K562 (cell line): ENCODE measurements around the gene KTN1. TPM values are rescaled to one million over a fixed set of nuclear protein-coding genes. Genes with fewer than 3 reads are reported as not detected.
A peak's percentile ranks its signal among the peaks of the same experiment; 100 is the strongest.

Experiments used
- ARID2 ChIP-seq: fragments of 450-650 bp; IDR thresholded peaks from 2 replicates; pipeline ENCODE4 v1.6.1; 2017; ENCODE audit warnings: antibody characterized with exemption, mild to moderate bottlenecking
- BCLAF1 ChIP-seq, 2 experiments: fragments of 450-650 bp in 1 of 2; IDR thresholded peaks; 2 replicates each; pipeline ENCODE4 v1.6.1; 2011 to 2017; ENCODE audit warnings: low read depth in 2 of 2, antibody characterized with exemption in 1 of 2, borderline replicate concordance in 1 of 2, low read length in 1 of 2, mild to moderate bottlenecking in 1 of 2, mixed read lengths in 1 of 2; ENCODE audit not compliant: control insufficient read depth in 1 of 2
- DIDO1 ChIP-seq: fragments of 450-650 bp; IDR thresholded peaks from 2 replicates; pipeline ENCODE4 v1.6.1; 2016; ENCODE audit warnings: low read depth, missing biosample characterization, missing genetic modification characterization
- FOS ChIP-seq: IDR thresholded peaks from 3 replicates; pipeline ENCODE4 v1.6.1; 2011; ENCODE audit not compliant: insufficient read length; ENCODE audit errors: extremely low read depth
- GATA2 ChIP-seq: sonication (generic); formaldehyde crosslinking; IDR thresholded peaks from 2 replicates; pipeline ENCODE4 v1.4.0; 2020; ENCODE audit warnings: mild to moderate bottlenecking, missing genetic modification reagents
- HDAC6 ChIP-seq: IDR thresholded peaks from 2 replicates; pipeline ENCODE4 v1.6.1; 2012; ENCODE audit warnings: low read depth, mild to moderate bottlenecking, control low read depth, inconsistent platforms, low read length, moderate library complexity
- KLF1 ChIP-seq: fragments of 450-650 bp; IDR thresholded peaks from 2 replicates; pipeline ENCODE4 v1.6.1; 2016; ENCODE audit warnings: missing genetic modification characterization, missing compliant biosample characterization
- MAFF ChIP-seq: IDR thresholded peaks from 2 replicates; pipeline ENCODE4 v1.6.1; 2012; ENCODE audit warnings: low read length, improper control_type of control experiment
- MCM3 ChIP-seq: fragments of 450-650 bp; IDR thresholded peaks from 2 replicates; pipeline ENCODE4 v1.6.1; 2016
- PHF21A ChIP-seq: fragments of 450-650 bp; IDR thresholded peaks from 2 replicates; pipeline ENCODE4 v1.6.1; 2017; ENCODE audit warnings: low read depth, borderline replicate concordance
- POLR2G ChIP-seq: fragments of 200-400 bp; formaldehyde crosslinking; IDR thresholded peaks from 2 replicates; pipeline ENCODE4 v1.6.1; 2017; ENCODE audit warnings: low read depth, mild to moderate bottlenecking, antibody characterized with exemption, low read length, moderate library complexity
- RCOR1 ChIP-seq, 2 experiments: IDR thresholded peaks; 2 replicates each; pipeline ENCODE4 v1.6.1; 2012; ENCODE audit warnings: low read depth in 2 of 2, low read length in 2 of 2, borderline replicate concordance in 1 of 2, improper control_type of control experiment in 1 of 2
- RNF2 ChIP-seq: sonication (generic); IDR thresholded peaks from 2 replicates; pipeline ENCODE4 v1.6.1; 2016
- RUNX1 ChIP-seq: sonication (generic); IDR thresholded peaks from 2 replicates; pipeline ENCODE4 v1.6.1; 2016; ENCODE audit warnings: antibody characterized with exemption, low read depth
- SETDB1 ChIP-seq: IDR thresholded peaks from one replicate; pipeline ENCODE4 v1.6.1; 2012; ENCODE audit warnings: low read length, control low read depth, inconsistent platforms
- SIN3B ChIP-seq: fragments of 450-650 bp; IDR thresholded peaks from 2 replicates; pipeline ENCODE4 v1.6.1; 2017; ENCODE audit warnings: low read depth, mild to moderate bottlenecking, moderate library complexity
- TBL1XR1 ChIP-seq, 2 experiments: IDR thresholded peaks; 2 replicates each; pipeline ENCODE4 v1.6.1; 2012; ENCODE audit warnings: improper control_type of control experiment in 2 of 2, low read length in 2 of 2, mild to moderate bottlenecking in 1 of 2
- ZNF311 ChIP-seq: fragments of 250-450 bp; sonication (Bioruptor Pico); IDR thresholded peaks from 2 replicates; pipeline ENCODE4 v1.4.0; 2020; ENCODE audit warnings: mild to moderate bottlenecking, moderate library complexity
- ZNF316 ChIP-seq: fragments of 450-650 bp; IDR thresholded peaks from 2 replicates; pipeline ENCODE4 v1.6.1; 2016
- ZNF561 ChIP-seq: fragments of 450-650 bp; formaldehyde crosslinking; conservative IDR thresholded peaks from 2 replicates; pipeline ENCODE4 v1.4.0; 2020; ENCODE audit warnings: mild to moderate bottlenecking, moderate library complexity
- ZNF707 ChIP-seq: fragments of 250-450 bp; sonication (Bioruptor Pico); conservative IDR thresholded peaks from 2 replicates; pipeline ENCODE4 v1.8.0; 2022; ENCODE audit warnings: inconsistent platforms, mild to moderate bottlenecking, moderate library complexity
- ZNF717 ChIP-seq: fragments of 250-450 bp; sonication (Bioruptor Pico); IDR thresholded peaks from 2 replicates; pipeline ENCODE4 v1.5.0; 2021
- ZSCAN29 ChIP-seq: fragments of 450-650 bp; IDR thresholded peaks from 2 replicates; pipeline ENCODE4 v1.6.1; 2017
- polyA plus RNA-seq, 8 experiments: library from polyadenylated mRNA; depleted of rRNA in 4 of 8; stranded (reverse) in 5 of 8; unstranded in 3 of 8; fragments of >200 nt; fragmentation: Nextera tagmentation in 2 of 8; fragmentation: Illumina TruSeq in 1 of 8; extraction: Ambion mirVana in 2 of 8; extraction: Trizol in 1 of 8; gene quantifications; 2 replicates each; pipeline versions ENCODE4 v1.2.1 to v1.2.3, GENCODE V29; 2011 to 2014; ENCODE audit warnings: inconsistent platforms in 1 of 8, missing spikeins in 1 of 8
- total RNA-seq, 7 experiments: library from RNA; depleted of rRNA in 6 of 7; stranded (reverse); fragments of >200 nt in 6 of 7; fragmentation: Illumina TruSeq in 2 of 7; extraction: Trizol in 2 of 7; gene quantifications; 2 replicates each; pipeline versions ENCODE4 v1.2.1 to v1.2.3, GENCODE V29; 2011 to 2021; ENCODE audit warnings: low replicate concordance in 1 of 7
- TF ChIP-seq, protein P1 (sequence below): fragments of 200-800 bp; sonication (Bioruptor generic); IDR thresholded peaks from 2 replicates; pipeline ENCODE4 v1.6.1; 2017; ENCODE audit warnings: missing genetic modification characterization, missing compliant biosample characterization

KTN1 gene
- total and polyA plus RNA-seq, 9 of the 15 experiments (the other 6 are each of a cell fraction or from before 2014, with no cell fraction given), result 34.8 to 120 (median 63.6) TPM

DNA sequence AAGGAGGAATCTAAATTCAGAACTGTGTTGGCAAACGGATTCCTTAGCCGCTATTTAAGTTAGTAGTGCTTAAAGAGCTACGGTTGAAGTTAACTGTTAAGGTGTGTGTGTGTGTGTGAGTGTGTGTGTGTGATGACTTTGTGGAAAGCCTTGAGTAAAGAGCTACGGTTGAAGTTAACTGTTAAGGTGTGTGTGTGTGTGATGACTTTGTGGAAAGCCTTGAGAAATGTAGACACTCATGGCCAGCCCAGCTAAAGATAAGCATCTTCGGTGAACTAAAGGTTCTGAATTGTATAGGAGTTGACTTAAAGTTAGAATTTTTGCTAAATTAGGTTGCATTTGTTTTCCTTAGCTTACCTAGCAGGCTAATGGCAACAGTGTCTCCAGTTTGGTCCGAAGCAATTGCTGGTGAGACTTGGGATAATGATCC lies 1.4 kb downstream of the KTN1 start (continued):
- no peak for TF ChIP-seq BCLAF1 (IDR thresholded peaks at IDR 0.05; ENCODE audit: borderline replicate concordance in 1 of 2, control insufficient read depth in 1 of 2, low read depth in 2 of 2, low read length in 1 of 2)
- no peak for TF ChIP-seq RCOR1 (IDR thresholded peaks at IDR 0.05; ENCODE audit: borderline replicate concordance in 1 of 2, low read depth in 2 of 2, low read length in 2 of 2)
- no peak for TF ChIP-seq FOS
- no peak for TF ChIP-seq POLR2G
- TF ChIP-seq HDAC6, result no peak
- no peak for TF ChIP-seq PHF21A
- no peak for TF ChIP-seq ZNF311
- no peak for TF ChIP-seq TBL1XR1 (IDR thresholded peaks at IDR 0.05; ENCODE audit: low read length in 2 of 2)
- TF ChIP-seq MCM3, result no peak
- no peak for TF ChIP-seq KLF1 (tag)
- no peak for TF ChIP-seq ZNF717 (CRISPR knock-in tag)
- no peak for TF ChIP-seq RNF2
- no peak for TF ChIP-seq ZNF707 (CRISPR knock-in tag)
- TF ChIP-seq DIDO1, result no peak
- no peak for TF ChIP-seq SETDB1
- TF ChIP-seq MAFF, result no peak
- no peak for TF ChIP-seq ZNF561 (CRISPR knock-in tag)
- no peak for TF ChIP-seq ZSCAN29
- peak; percentile 43; the same call in 1 of the 2 replicates for TF ChIP-seq ARID2
- no peak for TF ChIP-seq SIN3B
- TF ChIP-seq GATA2 (CRISPR knock-in tag), result peak; percentile 63
- TF ChIP-seq RUNX1, result no peak
- TF ChIP-seq, protein P1, sequence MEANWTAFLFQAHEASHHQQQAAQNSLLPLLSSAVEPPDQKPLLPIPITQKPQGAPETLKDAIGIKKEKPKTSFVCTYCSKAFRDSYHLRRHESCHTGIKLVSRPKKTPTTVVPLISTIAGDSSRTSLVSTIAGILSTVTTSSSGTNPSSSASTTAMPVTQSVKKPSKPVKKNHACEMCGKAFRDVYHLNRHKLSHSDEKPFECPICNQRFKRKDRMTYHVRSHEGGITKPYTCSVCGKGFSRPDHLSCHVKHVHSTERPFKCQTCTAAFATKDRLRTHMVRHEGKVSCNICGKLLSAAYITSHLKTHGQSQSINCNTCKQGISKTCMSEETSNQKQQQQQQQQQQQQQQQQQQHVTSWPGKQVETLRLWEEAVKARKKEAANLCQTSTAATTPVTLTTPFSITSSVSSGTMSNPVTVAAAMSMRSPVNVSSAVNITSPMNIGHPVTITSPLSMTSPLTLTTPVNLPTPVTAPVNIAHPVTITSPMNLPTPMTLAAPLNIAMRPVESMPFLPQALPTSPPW (CRISPR knock-in tag), result no peak
- TF ChIP-seq ZNF316, result peak; percentile 20; the same call in 1 of the 2 replicates
